GM12878 (cell line): Measurements from ENCODE around the gene UBE2QL1. TPM values are rescaled to one million over a fixed set of nuclear protein-coding genes. Genes with fewer than 3 reads are reported as not detected.

ENCODE experiments used
- ASH2L ChIP-seq: fragments of 300-600, 200-600 bp; sonication (generic); IDR thresholded peaks from 2 replicates; pipeline ENCODE4 v1.6.1; 2017; ENCODE audit warnings: low read depth, mild to moderate bottlenecking, borderline replicate concordance
- BCL11A ChIP-seq: IDR thresholded peaks from 2 replicates; pipeline ENCODE4 v1.6.1; 2011; ENCODE audit warnings: low read depth, low read length
- CBFB ChIP-seq: IDR thresholded peaks from 2 replicates; pipeline ENCODE4 v1.6.1; 2016; ENCODE audit warnings: antibody characterized with exemption, low read depth
- CHD1 ChIP-seq: IDR thresholded peaks from 2 replicates; pipeline ENCODE4 v1.6.1; 2012; ENCODE audit warnings: low read depth, low read length, improper control_type of control experiment
- CREB1 ChIP-seq: IDR thresholded peaks from 2 replicates; pipeline ENCODE4 v1.6.1; 2012; ENCODE audit warnings: low read depth, mild to moderate bottlenecking, inconsistent platforms
- DPF2 ChIP-seq: fragments of 450-650 bp; IDR thresholded peaks from 2 replicates; pipeline ENCODE4 v1.6.1; 2017; ENCODE audit warnings: mild to moderate bottlenecking
- HDGF ChIP-seq: fragments of 450-650 bp; IDR thresholded peaks from 2 replicates; pipeline ENCODE4 v1.6.1; 2016; ENCODE audit warnings: antibody characterized with exemption
- IKZF1 ChIP-seq: fragments of 450-650 bp; conservative IDR thresholded peaks from 2 replicates; pipeline ENCODE4 v1.6.1; 2017; ENCODE audit warnings: antibody characterized with exemption, mild to moderate bottlenecking
- IRF5 ChIP-seq: fragments of 450-650 bp; IDR thresholded peaks from 2 replicates; pipeline ENCODE4 v1.6.1; 2017; ENCODE audit warnings: borderline replicate concordance
- MEF2B ChIP-seq: fragments of 450-650 bp; IDR thresholded peaks from 2 replicates; pipeline ENCODE4 v1.6.1; 2018; ENCODE audit warnings: mild to moderate bottlenecking, moderate library complexity; ENCODE audit not compliant: partially characterized antibody, poor library complexity, severe bottlenecking
- MLLT1 ChIP-seq: fragments of 450-650 bp; IDR thresholded peaks from 2 replicates; pipeline ENCODE4 v1.6.1; 2016; ENCODE audit warnings: mild to moderate bottlenecking
- MYC ChIP-seq: IDR thresholded peaks from 2 replicates; pipeline ENCODE4 v1.6.1; 2011; ENCODE audit warnings: mild to moderate bottlenecking, low read length, moderate library complexity, inconsistent platforms; ENCODE audit not compliant: insufficient read depth, insufficient replicate concordance, insufficient read length, severe bottlenecking
- NFYB ChIP-seq: IDR thresholded peaks from 2 replicates; pipeline ENCODE4 v1.6.1; 2011; ENCODE audit warnings: low read depth, mild to moderate bottlenecking, low read length, improper control_type of control experiment, moderate library complexity; ENCODE audit not compliant: insufficient read depth
- NR2C2 ChIP-seq: IDR thresholded peaks from 2 replicates; pipeline ENCODE4 v1.6.1; 2011; ENCODE audit warnings: borderline replicate concordance, low read depth; ENCODE audit not compliant: control insufficient read depth, insufficient read length
- PKNOX1 ChIP-seq: fragments of 450-650 bp; IDR thresholded peaks from 2 replicates; pipeline ENCODE4 v1.6.1; 2016; ENCODE audit warnings: mild to moderate bottlenecking
- PML ChIP-seq: IDR thresholded peaks from 2 replicates; pipeline ENCODE4 v1.6.1; 2012; ENCODE audit warnings: low read length, inconsistent platforms
- RELB ChIP-seq: fragments of 450-650 bp; IDR thresholded peaks from 2 replicates; pipeline ENCODE4 v1.6.1; 2017; ENCODE audit warnings: low read depth, mild to moderate bottlenecking, moderate library complexity
- SIN3A ChIP-seq: IDR thresholded peaks from 2 replicates; pipeline ENCODE4 v1.6.1; 2012; ENCODE audit warnings: low read depth, low read length, improper control_type of control experiment
- SKIL ChIP-seq: fragments of 450-650 bp; IDR thresholded peaks from 2 replicates; pipeline ENCODE4 v1.6.1; 2017; ENCODE audit warnings: mild to moderate bottlenecking, low read depth, inconsistent platforms; ENCODE audit not compliant: poor library complexity, severe bottlenecking
- SMARCA5 ChIP-seq: fragments of 450-650 bp; IDR thresholded peaks from 2 replicates; pipeline ENCODE4 v1.6.1; 2017; ENCODE audit warnings: mild to moderate bottlenecking
- USF1 ChIP-seq: IDR thresholded peaks from 2 replicates; pipeline ENCODE4 v1.6.1; 2011; ENCODE audit warnings: borderline replicate concordance, low read depth, mild to moderate bottlenecking, moderate library complexity, mixed read lengths, low read length; ENCODE audit not compliant: insufficient read depth; ENCODE audit errors: extremely low read length
- YY1 ChIP-seq: IDR thresholded peaks from 2 replicates; pipeline ENCODE4 v1.6.1; 2011; ENCODE audit warnings: low read depth, mild to moderate bottlenecking, low read length
- ZNF274 ChIP-seq: IDR thresholded peaks from one replicate; pipeline ENCODE4 v1.8.0; 2011; ENCODE audit not compliant: insufficient read length, insufficient read depth
- ZSCAN29 ChIP-seq: fragments of 450-650 bp; IDR thresholded peaks from 2 replicates; pipeline ENCODE4 v1.6.1; 2017; ENCODE audit warnings: mild to moderate bottlenecking, moderate library complexity
- polyA plus RNA-seq, 11 experiments: library from polyadenylated mRNA; depleted of rRNA in 4 of 11; unstranded in 6 of 11; stranded (reverse) in 5 of 11; fragments of >200 nt; fragmentation: Nextera tagmentation in 4 of 11; fragmentation: Illumina TruSeq in 1 of 11; extraction: Ambion mirVana in 4 of 11; extraction: Trizol in 1 of 11; gene quantifications; 1 replicate in 1 of 11; 2 replicates in 10 of 11; pipeline versions ENCODE4 v1.2.1 to v1.2.3, GENCODE V29; 2011 to 2016; ENCODE audit warnings: inconsistent platforms in 2 of 11, missing spikeins in 2 of 11, low read depth in 1 of 11
- total RNA-seq, 4 experiments: library from RNA; depleted of rRNA in 3 of 4; stranded (reverse); fragments of >200 nt in 3 of 4; fragmentation: Illumina TruSeq in 1 of 4; extraction: Trizol in 1 of 4; gene quantifications; 2 replicates each; pipeline versions ENCODE4 v1.2.1 to v1.2.3, GENCODE V29; 2013 to 2021

The UBE2QL1 gene
- total and polyA plus RNA-seq, 10 of the 15 experiments (the other 5 are each of a cell fraction or from before 2014, with no cell fraction given): 0.03 to 0.62 (median 0.04) TPM; not detected in 6

- TF ChIP-seq MLLT1 (no peak), MYC (no peak), CREB1 (no peak), IKZF1 (peak; percentile 58), PML (no peak), MEF2B (peak; percentile 64), PKNOX1 (no peak), SMARCA5 (no peak), IRF5 (no peak), SIN3A (no peak), NFYB (no peak), YY1 (no peak), DPF2 (no peak), ZSCAN29 (no peak), USF1 (no peak), CHD1 (no peak), RELB (peak; percentile 50; the same call in 1 of the 2 replicates), CBFB (0 out of 2 replicates have a peak, but pooled peaks have one; percentile 16), NR2C2 (no peak), BCL11A (no peak), HDGF (no peak), SKIL (no peak), ASH2L (no peak), ZNF274 (no peak)
Measured at GRCh38 chr5:6402939-6403338, 45.7 kb upstream of the UBE2QL1 start (continued).
